Tibial nerve (tissue), 4 donors: ENCODE data around the gene ZFYVE26. TPM values are rescaled to one million over a fixed set of nuclear protein-coding genes. Genes with fewer than 3 reads are reported as not detected.

Source experiments
- DNase-seq, 2 donors: peaks; one replicate each; pipeline ENCODE4 v3.0.0-alpha.2; 2019; ENCODE audit warnings: low spot score in 2 of 2
- H3K27ac ChIP-seq, 4 donors: fragments of 200-600 bp; sonication (generic) in 3 of 4; one replicate each; pipeline ENCODE4 v1.5.1; 2017 to 2019; ENCODE audit warnings: mild to moderate bottlenecking in 1 of 4
- H3K27me3 ChIP-seq, 2 donors: fragments of 200-600 bp; sonication (generic) in 1 of 2; one replicate each; pipeline versions ENCODE4 v1.5.1 to v1.6.0; 2017 to 2019
- H3K36me3 ChIP-seq, 3 donors: fragments of 200-600 bp; sonication (generic); one replicate each; pipeline ENCODE4 v1.5.1; 2018 to 2019
- H3K4me1 ChIP-seq, 4 donors: fragments of 200-600 bp; sonication (generic) in 3 of 4; one replicate each; pipeline ENCODE4 v1.5.1; 2017 to 2019
- H3K4me3 ChIP-seq, 4 donors: fragments of 200-600 bp; sonication (generic) in 3 of 4; one replicate each; pipeline ENCODE4 v1.5.1; 2017 to 2019; ENCODE audit warnings: mild to moderate bottlenecking in 1 of 4, moderate library complexity in 1 of 4
- H3K9me3 ChIP-seq, 4 donors: fragments of 200-600 bp; sonication (generic) in 3 of 4; one replicate each; pipeline ENCODE4 v1.5.1; 2017 to 2019
- EP300 ChIP-seq, 2 donors: sonication (generic); formaldehyde crosslinking; IDR thresholded peaks; one replicate each; pipeline ENCODE4 v1.6.1; 2017; ENCODE audit warnings: antibody characterized with exemption in 2 of 2, mild to moderate bottlenecking in 1 of 2
- POLR2A ChIP-seq, 2 donors: fragments of 450-650 bp; IDR thresholded peaks; one replicate each; pipeline ENCODE4 v1.6.1; 2017; ENCODE audit warnings: antibody characterized with exemption in 2 of 2, mild to moderate bottlenecking in 2 of 2, moderate library complexity in 2 of 2
- WGBS, 2 donors: methylation state at CpG; one replicate each; pipeline ENCODE4 v1.1.5; 2018; 5-methylcytosine and 5-hydroxymethylcytosine counted together
- total RNA-seq, 4 donors: library from RNA; depleted of rRNA; stranded (reverse); fragments of >200 nt; gene quantifications; one replicate each; pipeline ENCODE4 v1.1.0, GENCODE V29; 2016
- TF ChIP-seq, protein P1 (sequence below), 5 experiments: fragments of 200-600 bp in 3 of 5; fragments of 450-650 bp in 2 of 5; sonication (generic) in 3 of 5; IDR thresholded peaks; one replicate each; pipeline ENCODE4 v1.5.1; 2016 to 2019; ENCODE audit warnings: antibody characterized with exemption in 5 of 5, mild to moderate bottlenecking in 3 of 5, moderate library complexity in 2 of 5

The ZFYVE26 gene
- 10 to 100 TPM; 22.4 to 74.4 (median 36.3) TPM for total RNA-seq

DNA sequence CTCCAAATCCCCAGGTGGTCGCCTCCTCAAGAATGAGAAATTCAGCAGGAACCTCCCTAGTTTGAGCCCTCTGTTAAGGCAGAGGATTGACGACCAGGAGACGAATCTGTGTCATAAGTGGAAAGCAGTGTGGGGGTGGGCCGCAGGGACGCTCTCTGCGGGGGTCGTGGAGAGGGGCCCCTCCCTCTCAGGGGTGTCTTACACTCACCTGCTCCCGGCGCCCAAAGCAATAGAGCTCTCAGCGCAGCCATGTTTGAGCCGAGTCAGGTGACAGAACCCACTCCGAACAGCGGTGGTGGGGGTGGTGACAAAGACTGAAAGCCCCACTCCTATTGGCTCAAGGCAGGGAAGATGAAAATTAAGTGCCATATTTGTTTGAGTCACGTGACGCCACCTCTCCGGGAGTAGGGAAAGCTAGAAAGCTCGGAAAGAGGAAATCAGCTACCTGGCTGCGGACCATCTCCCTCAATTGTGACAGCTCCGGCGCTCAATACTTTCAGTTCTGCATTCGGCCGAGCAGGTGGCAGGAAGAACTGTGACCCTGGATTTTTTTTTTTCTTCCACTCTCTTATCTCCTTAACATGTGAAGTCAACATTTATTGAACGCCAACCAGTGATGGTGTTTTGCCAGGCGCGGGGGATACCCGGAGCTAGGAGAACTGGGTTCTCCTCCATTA, at the start of gene ZFYVE26:
TSS of gene ZFYVE26 (minus strand) at position 265 of the 677 bp plus-strand sequence. CDS start 627 bp downstream, outside the sequence.
- Histone ChIP-seq H3K36me3 (peaks cover 0 to 14% (median 3%) of the 10 kb centered on the region in 3 donors), H3K27me3 (no peaks in the 10 kb centered on the region), H3K9me3 (no peaks in the 10 kb centered on the region), H3K27ac (peak within 1 kb of the TSS; percentile 71 to 87 (median 84)), H3K4me3 (peak within 1 kb of the TSS; percentile 66 to 86 (median 78)), H3K4me1 (peaks cover 0 to 35% (median 14%) of the 10 kb centered on the region in 4 donors)
- TF ChIP-seq EP300 (IDR thresholded peaks at IDR 0.05) (peak; percentile 34 to 90), POLR2A (IDR thresholded peaks at IDR 0.05) (peak; percentile 16 to 46)
- TF ChIP-seq, protein P1, sequence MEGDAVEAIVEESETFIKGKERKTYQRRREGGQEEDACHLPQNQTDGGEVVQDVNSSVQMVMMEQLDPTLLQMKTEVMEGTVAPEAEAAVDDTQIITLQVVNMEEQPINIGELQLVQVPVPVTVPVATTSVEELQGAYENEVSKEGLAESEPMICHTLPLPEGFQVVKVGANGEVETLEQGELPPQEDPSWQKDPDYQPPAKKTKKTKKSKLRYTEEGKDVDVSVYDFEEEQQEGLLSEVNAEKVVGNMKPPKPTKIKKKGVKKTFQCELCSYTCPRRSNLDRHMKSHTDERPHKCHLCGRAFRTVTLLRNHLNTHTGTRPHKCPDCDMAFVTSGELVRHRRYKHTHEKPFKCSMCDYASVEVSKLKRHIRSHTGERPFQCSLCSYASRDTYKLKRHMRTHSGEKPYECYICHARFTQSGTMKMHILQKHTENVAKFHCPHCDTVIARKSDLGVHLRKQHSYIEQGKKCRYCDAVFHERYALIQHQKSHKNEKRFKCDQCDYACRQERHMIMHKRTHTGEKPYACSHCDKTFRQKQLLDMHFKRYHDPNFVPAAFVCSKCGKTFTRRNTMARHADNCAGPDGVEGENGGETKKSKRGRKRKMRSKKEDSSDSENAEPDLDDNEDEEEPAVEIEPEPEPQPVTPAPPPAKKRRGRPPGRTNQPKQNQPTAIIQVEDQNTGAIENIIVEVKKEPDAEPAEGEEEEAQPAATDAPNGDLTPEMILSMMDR (IDR thresholded peaks at IDR 0.05) = peak in 1 of 5 experiments; percentile 19
- WGBS, 2 donors = 1% methylated on average over 25 to 26 of the region's 26 CpGs
- peak; percentile 87 to 96 for DNase-seq

DNA sequence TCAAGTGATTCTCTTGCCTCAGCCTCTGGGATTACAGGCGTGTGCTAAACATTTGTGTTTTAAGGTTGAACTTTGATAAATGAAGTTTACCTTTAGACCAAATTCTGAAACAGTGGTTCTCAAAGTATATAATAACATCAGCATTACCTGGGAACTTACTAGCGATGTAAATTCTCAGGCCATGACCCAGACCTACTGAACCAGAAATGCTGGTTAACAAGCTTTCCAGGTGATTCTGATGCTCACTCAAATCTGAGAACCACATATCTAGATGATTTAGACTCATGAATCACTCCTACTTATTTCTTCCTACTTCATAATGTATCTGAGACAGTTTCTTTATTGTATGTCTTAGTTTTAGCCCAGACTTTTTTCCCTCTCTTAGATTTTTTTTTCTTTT, 46.8 kb upstream of the ZFYVE26 start:
- no peak overlapping the region for H3K4me3 ChIP-seq
- WGBS, 2 donors = 94 to 98% methylated on average over 2 of the region's 2 CpGs
- H3K9me3 ChIP-seq = no peaks in the 10 kb centered on the region
- TF ChIP-seq EP300 (IDR thresholded peaks at IDR 0.05) (no peak), POLR2A (IDR thresholded peaks at IDR 0.05) (no peak)
- TF ChIP-seq, protein P1 (IDR thresholded peaks at IDR 0.05) = no peak
- no peaks in the 10 kb centered on the region for H3K4me1 ChIP-seq
- DNase-seq = no peak
- no peak overlapping the region for H3K27ac ChIP-seq
- peaks cover 0 to 6% (median 0%) of the 10 kb centered on the region in 3 donors for H3K36me3 ChIP-seq
- H3K27me3 ChIP-seq = no peaks in the 10 kb centered on the region

DNA sequence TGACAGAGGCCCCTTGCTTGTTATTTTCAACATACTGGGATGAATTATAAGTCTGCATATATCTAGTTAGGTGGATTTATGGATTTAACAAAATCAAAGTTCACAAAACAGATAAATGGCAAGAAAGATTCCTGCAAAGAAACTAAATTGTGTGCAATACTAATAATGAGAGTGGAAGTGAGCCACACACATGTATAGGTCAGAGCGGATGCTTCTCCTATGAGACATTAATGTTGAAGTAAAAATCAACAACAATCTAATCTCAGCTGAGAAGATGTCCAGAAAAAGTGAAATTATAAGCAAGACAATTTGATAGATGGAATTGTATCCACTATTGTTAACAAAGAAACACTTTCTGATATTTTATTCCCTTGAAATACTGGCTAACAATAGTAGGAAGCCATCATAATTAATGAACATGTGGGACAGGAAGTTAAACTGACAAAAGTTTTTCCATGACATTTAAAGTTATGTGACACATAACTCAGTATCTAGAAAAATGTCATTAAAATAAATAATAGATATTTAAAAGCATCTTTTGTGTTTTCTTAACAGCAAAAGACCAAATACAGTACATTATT, 42.9 kb upstream of the ZFYVE26 start:
- Histone ChIP-seq H3K27me3 (no peaks in the 10 kb centered on the region), H3K4me3 (no peak overlapping the region), H3K4me1 (no peaks in the 10 kb centered on the region), H3K36me3 (no peaks in the 10 kb centered on the region), H3K9me3 (no peaks in the 10 kb centered on the region), H3K27ac (no peak overlapping the region)
- no peak for TF ChIP-seq EP300 (IDR thresholded peaks at IDR 0.05)
- TF ChIP-seq, protein P1 (IDR thresholded peaks at IDR 0.05) = no peak
- TF ChIP-seq POLR2A (IDR thresholded peaks at IDR 0.05) = no peak
- DNase-seq = no peak
- WGBS, 2 donors = 86 to 91% methylated on average over 1 of the region's 1 CpG

DNA sequence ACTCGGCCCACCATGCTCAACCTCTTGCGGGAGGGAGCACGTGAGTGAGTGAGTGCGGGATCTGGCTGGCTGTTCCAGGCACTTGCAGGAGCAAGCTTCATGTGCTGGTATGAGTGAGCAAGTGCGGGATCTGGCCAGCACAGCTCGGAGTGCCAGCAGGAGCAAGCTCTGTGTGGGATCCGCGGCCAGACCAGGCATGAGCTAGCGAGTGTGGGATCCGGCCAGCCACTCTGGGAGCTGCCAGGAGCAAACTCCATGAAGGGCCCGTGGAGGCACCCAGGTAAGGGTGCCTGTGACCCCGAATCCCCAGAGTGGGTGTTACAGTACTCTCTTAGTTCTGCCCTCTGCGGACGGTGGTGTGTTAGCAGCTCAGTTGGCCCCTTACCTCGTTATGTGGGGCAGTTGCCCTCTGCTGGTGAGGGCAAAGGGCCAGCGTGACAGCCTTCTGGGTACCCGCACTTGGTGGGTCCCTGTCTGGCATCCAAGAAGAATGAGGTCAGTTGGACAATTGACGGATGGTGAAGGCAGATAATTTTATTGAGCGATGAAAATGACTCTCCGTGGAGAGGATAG, 41.5 kb upstream of the ZFYVE26 start:
- WGBS, 2 donors = 87 to 89% methylated on average over 12 to 20 of the region's 20 CpGs
- no peaks in the 10 kb centered on the region for H3K4me1 ChIP-seq
- no peak for DNase-seq
- no peaks in the 10 kb centered on the region for H3K36me3 ChIP-seq
- no peaks in the 10 kb centered on the region for H3K27me3 ChIP-seq
- TF ChIP-seq POLR2A (IDR thresholded peaks at IDR 0.05) = no peak
- TF ChIP-seq, protein P1 (IDR thresholded peaks at IDR 0.05) = no peak
- no peak for TF ChIP-seq EP300 (IDR thresholded peaks at IDR 0.05)
- H3K4me3 ChIP-seq = no peak overlapping the region
- no peak overlapping the region for H3K27ac ChIP-seq
- no peaks in the 10 kb centered on the region for H3K9me3 ChIP-seq

DNA sequence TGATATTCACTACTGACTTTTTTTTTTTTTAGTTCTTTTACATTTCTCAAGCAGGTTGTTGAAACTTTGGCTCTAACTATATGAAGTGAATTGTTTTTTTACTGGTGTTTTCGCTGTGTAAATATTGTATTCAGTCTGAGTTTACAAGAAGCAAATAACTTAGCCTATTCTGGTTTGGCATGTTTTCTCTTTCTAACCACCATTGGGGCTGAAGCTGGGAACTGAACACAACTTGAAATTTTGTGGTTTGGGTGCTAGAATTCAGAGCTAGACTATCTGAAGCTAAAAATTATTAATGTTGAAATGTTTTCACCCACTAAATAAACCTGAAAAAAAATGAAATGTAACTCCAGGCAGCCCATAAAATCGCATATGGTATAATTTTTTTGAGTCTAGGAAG, 40.4 kb upstream of the ZFYVE26 start:
- 66 to 67% methylated on average over 2 of the region's 2 CpGs for WGBS, 2 donors
- no peaks in the 10 kb centered on the region for H3K27me3 ChIP-seq
- H3K9me3 ChIP-seq = no peaks in the 10 kb centered on the region
- H3K27ac ChIP-seq = no peak overlapping the region
- no peaks in the 10 kb centered on the region for H3K36me3 ChIP-seq
- H3K4me1 ChIP-seq = no peaks in the 10 kb centered on the region
- DNase-seq = no peak
- no peak overlapping the region for H3K4me3 ChIP-seq
- TF ChIP-seq POLR2A (IDR thresholded peaks at IDR 0.05) (no peak), EP300 (IDR thresholded peaks at IDR 0.05) (no peak)
- TF ChIP-seq, protein P1 (IDR thresholded peaks at IDR 0.05) = no peak
